NCI-H1417 treated with DMSO at 0.1 percent for 48 hours (cell line): ENCODE measurements around the gene ANK2.

ENCODE experiments used
- DNase-seq: peaks from one replicate; lab custom pipeline; 2025; lab: John Stamatoyannopoulos, UW

The ANK2 gene

GRCh38 chr4:113347245-113347644 lies 297.8 kb downstream of the ANK2 start:
- no peak for DNase-seq

GRCh38 chr4:113349430-113349829 lies 300.0 kb downstream of the ANK2 start:
- DNase-seq = no peak

- no peak for DNase-seq
Measured at GRCh38 chr4:113350576-113350975, 301.1 kb downstream of the ANK2 start.

- no peak for DNase-seq
Measured at GRCh38 chr4:113355550-113356371, 306.3 kb downstream of the ANK2 start.

GRCh38 chr4:113356453-113356852 lies 307.0 kb downstream of the ANK2 start:
- no peak for DNase-seq

GRCh38 chr4:113358784-113359183 lies 309.3 kb downstream of the ANK2 start:
- DNase-seq = no peak

- no peak for DNase-seq
Measured at GRCh38 chr4:113365377-113365776, 315.9 kb downstream of the ANK2 start.

- DNase-seq = no peak
Measured at GRCh38 chr4:113368056-113368455, 318.6 kb downstream of the ANK2 start.

GRCh38 chr4:113371111-113371510 lies 321.7 kb downstream of the ANK2 start:
- no peak for DNase-seq

GRCh38 chr4:113375964-113376666 lies 326.7 kb downstream of the ANK2 start:
- no peak for DNase-seq

- no peak for DNase-seq
Measured at GRCh38 chr4:113378836-113379235, 329.4 kb downstream of the ANK2 start.

GRCh38 chr4:113382704-113383103 lies 333.3 kb downstream of the ANK2 start:
- DNase-seq = no peak

GRCh38 chr4:113383111-113383785 lies 333.8 kb downstream of the ANK2 start:
- DNase-seq = no peak

GRCh38 chr4:113384600-113384999 lies 335.1 kb downstream of the ANK2 start:
- no peak for DNase-seq

GRCh38 chr4:113385281-113385899 lies 335.9 kb downstream of the ANK2 start:
- DNase-seq = no peak

- no peak for DNase-seq
Measured at GRCh38 chr4:113389160-113389559, 339.7 kb downstream of the ANK2 start.

GRCh38 chr4:113390850-113391249 lies 341.4 kb downstream of the ANK2 start:
- no peak for DNase-seq

GRCh38 chr4:113394108-113394729 lies 344.8 kb downstream of the ANK2 start:
- DNase-seq = no peak

- DNase-seq = peak; percentile 69
Measured at GRCh38 chr4:113394730-113395530, 345.5 kb downstream of the ANK2 start.

GRCh38 chr4:113397114-113397701 lies 347.8 kb downstream of the ANK2 start:
- DNase-seq = no peak
